NCI-H446 treated with DMSO at 0.1 percent for 48 hours (cell line): ENCODE data around the gene SIRT6.
"Not testable (repeated sequence)": the region's sequence is repeated elsewhere in the genome, so short reads cannot be mapped to it uniquely, and the experiment has no call there.

Source experiments
- DNase-seq: peaks from one replicate; lab custom pipeline; 2025; lab: John Stamatoyannopoulos, UW

The SIRT6 gene

DNA sequence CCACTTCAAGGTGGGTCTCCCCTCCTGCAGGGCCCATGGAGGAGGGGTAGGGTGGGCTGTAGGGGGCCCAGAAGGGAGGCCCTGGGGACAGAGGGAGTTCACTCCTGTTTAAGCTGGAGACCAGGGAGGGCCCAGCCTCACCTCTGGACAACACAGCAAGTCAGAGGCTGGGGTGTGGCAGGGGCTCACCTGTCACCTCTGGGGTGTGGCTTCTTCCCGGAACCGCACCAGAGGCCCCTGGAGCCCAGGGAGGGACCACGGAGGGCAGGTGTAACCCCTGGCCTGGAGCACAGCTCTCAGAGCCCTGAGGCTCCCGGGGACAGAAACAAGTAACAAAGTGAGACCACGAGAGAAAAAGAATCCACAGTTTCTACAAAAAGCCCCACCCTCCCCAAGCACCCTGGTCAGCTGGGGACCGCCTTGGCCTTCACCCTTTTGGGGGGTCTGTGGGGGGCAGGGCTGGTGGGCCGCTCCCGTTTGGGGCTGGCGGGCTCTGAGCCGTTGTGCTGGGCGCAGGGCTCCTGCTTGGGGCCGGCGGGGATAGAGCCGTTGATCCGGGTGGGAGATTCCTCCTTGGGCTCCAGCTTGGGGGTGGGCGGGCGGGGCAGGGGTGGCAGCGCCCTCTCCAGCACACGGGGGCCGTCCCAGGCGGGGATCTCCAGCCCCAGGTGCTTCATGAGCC lies 8.0 kb downstream of the SIRT6 start:
- DNase-seq: no peak

DNA sequence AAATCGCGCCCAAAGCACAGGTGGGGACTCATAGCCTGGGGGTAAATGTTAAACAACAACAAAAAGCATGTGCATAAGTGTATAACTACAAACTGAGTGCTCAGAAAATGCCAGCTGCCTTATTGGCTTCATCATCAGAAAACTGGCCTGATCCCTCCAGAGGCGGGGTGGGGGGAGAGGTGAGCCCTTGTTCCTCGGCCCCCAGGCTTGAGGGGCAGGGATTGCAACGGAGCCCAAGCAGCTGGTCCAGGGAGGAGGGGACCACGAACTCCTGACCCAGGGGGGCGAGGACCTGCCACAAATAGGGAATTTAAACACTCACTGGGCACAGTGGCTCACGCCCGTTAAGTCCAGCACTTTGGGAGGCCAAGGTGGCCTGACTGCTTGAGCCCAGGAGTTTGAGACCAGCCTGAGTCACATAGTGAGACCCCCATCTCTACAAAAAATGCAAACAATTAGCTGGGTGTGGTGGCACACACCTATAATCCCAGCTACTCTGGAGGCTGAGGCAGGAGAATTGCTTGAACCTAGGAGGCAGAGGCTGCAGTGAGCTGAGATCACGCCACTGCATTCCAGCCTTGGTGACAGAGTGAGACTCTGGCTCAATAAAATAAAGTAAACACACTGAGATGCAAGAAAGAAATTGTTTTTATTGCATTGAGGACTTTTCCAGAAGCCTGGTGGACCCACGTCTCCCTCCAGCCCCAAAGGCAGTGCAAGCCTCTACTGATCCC lies 8.7 kb downstream of the SIRT6 start:
- no peak for DNase-seq

DNA sequence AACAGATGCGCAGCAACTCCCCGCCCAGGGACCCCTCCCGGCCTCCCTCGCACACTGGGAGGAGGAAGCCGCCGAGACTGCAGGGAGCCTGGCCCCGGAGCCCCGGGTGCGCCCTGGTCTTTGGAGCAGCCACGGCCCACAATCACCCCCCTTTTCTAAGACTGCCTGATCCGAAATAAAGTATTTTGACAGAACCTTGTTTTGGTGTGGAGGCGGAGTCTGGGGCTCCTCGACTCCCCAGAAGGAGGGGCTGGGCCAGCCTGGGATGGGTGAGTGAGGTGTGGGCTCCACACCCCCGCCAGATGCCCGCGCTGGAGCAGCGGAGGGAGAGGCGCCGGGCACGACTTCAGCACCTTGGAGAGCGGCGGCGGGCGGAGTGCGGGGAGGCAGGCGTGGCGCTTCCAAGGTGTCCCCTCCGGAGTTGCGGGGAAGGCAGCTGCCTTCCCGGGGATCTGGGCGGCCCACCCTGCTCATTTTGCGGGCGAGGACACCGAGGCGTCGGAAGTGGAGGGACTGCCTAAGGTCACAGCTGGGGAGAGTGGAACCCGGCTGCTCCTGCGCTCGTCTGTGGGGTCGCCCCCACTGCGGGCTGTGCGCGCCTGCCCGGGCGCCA lies 9.4 kb downstream of the SIRT6 start:
- DNase-seq: no peak

DNA sequence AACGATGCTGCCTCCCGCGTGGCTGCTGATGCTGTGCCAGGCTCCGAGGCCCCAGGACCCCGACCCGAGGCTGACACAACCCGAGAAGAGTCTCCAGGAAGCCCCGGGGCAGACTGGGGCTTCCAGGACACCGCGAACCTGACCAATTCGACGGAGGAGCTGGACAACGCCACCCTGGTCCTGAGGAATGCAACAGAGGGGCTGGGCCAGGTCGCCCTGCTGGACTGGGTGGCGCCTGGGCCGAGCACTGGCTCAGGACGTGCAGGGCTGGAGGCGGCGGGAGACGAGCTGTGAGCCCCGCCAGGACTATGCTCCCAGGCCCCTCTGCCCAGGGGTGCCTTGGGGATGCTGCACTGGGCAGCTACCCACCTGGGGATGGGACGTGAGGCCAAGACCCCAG lies 10.7 kb downstream of the SIRT6 start:
- DNase-seq: no peak

DNA sequence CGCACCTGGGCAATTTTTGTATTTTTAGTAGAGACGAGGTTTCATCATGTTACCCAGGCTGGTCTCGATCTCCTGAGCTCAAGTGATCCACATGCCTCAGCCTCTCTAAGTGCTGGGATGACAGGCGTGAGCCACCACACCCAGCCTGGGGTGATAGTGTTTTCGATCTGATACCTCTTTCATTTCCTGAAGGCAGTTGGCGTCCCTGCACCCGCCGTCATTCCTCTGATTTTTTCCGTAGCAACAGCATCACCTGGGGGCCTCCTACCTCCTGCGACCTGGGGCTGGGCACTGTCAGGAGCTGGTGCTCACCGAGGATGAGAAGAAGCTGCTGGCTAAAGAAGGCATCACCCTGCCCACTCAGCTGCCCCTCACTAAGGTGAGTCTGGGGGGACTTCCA lies 18.1 kb downstream of the SIRT6 start:
- DNase-seq: no peak

DNA sequence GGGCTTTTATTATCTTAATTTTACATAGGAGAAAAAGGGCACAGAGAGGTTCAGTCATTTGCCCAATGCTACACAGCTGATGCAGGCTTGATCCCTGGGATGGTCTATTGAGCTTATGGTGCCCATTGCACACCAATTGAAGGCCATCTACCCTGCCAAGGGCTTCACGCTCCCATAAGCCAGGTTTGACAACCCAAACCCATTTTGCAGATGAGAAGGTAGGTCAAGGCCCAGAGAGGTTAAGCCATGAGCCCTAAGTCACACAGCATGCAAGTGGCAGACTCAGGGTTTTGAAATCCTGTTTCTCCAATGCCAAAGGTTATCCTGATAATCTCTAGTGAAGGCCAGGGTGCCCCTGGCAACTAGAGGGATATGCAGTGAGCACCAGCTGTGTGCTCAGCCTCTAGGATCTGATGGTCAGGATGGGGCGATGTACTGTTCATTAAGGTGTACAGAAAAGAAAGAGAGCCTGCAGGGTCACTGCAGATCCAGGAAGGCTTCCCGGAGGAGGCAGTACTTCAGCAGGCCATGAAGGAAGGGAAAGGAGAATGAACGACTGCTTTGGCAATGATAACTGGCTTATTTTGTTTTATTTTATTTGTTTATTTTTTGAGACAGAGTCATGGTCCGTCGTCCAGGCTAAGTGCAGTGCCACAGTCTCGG lies 20.8 kb downstream of the SIRT6 start:
- no peak for DNase-seq

DNA sequence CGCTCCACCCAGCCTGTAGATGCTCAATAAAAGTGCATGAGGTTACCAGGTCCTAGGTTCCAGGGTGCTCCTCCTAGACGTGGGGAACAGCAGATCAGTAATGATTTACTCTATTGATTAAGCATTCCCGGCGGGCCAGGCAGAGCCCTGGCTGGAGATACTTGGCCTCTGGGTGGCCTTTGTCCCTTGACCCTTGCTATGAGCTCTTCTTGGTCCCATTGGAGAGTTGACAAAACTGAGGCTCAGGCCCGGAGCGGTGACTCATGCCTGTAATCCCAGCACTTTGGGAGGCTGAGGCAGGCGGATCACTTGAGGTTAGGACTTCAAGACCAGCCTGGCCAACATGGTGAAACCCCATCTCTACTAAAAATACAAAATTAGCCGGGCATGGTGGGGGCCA lies 24.4 kb downstream of the SIRT6 start:
- not testable (repeated sequence) for DNase-seq

DNA sequence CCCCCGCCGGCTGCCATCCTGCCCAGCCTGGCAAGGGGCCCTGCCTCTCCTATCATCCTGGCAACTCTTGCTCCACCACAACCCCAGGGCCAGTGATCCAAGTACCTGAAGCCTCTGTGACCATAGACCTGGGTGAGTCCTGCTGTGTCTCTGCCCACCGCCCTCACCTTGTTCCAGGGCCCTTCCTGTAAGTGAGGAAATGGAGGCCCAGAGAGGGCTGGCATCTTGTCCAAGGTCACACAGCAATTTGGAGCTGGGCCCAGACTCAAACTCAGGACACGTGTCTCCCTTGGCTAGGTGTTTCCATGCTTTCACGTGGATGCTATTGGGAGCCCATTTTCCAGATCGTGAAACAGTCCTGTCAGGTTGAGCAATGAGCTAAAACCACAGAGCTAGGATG lies 25.2 kb downstream of the SIRT6 start:
- no peak for DNase-seq

DNA sequence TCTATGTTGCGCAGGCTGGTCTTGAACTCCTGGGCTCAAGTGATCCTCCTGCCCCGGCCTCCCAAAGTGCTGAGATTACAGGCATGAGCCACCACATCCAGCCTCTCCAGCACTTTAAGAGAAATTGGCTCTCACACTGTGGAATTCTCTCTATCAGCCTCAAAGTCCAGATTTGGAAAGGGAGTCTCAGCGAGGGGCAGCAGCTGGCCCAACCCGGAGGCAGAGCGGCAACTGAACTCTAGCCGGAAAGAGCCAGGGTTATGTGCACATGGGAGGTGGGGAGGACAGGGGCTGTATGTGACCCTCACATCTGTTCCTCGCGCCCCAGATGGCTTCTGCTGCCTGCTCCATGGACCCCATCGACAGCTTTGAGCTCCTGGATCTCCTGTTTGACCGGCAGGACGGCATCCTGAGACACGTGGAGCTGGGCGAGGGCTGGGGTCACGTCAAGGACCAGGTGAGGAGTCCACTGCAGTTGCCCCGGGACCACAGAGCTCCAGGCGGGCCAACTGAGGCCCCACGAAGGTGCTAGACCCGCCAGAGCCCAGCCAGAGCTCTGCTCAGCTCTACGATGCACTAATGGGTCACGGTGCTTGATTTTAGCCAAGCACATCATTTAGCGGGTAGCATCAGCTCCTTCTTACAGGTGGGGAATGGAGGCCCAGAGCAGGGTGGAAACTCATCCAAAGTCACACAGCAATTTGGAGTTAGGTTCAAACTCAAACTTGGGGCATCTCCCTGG lies 27.6 kb downstream of the SIRT6 start:
- no peak for DNase-seq

DNA sequence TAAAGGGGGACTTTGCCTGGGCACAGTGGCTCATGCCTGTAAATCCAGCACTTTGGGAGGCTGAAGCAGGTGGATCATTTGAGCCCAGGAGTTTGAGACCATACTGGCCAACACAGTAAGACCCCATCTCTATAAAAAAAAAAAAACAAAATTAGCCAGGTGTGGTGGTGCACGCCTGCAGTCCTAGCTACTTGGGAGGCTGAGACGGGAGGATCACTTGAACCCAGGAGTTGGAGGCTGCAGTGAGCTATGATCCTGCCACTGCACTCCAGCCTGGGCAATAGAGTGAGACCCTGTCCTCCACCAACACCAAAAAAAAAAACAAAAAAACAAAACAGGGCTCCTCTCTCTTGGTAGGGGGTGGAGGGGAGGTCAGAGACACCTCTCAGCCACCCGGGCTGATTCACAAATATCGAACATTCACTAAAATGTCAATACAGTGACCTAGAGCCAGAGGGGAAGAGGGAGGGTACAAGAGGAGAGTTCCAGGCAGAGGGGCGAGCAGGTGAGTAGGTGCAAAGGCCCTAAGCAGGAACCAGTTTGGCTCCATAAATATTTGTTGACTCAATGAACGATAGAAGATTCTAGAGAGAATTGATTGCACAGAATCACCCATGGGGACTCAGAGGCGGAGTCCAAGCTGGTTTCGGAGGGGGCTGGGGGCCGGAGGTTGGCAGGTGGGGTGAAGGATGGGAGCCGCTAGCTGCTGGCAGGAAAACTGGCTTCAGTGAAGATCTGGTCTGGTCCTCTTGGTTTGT lies 29.9 kb downstream of the SIRT6 start:
- DNase-seq: no peak

DNA sequence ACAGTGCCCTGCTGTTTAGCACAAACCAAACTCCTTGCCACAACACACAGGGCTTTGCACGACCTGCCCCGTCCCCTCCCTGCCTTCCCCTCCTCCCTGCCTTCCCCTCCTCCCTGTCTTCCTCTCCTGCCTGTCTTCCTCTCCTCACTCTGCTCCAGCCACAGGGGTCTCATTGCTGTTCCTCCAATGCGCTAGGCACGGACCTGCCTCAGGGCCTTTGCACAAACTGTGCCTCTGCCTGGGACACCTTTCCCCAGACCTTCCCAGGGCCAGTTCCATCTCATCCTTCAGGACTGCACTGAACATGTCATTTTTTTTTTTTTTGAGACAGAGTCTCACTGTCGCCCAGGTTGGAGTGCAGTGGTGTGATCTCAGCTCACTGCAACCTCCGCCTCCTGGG lies 30.7 kb downstream of the SIRT6 start:
- DNase-seq: no peak

DNA sequence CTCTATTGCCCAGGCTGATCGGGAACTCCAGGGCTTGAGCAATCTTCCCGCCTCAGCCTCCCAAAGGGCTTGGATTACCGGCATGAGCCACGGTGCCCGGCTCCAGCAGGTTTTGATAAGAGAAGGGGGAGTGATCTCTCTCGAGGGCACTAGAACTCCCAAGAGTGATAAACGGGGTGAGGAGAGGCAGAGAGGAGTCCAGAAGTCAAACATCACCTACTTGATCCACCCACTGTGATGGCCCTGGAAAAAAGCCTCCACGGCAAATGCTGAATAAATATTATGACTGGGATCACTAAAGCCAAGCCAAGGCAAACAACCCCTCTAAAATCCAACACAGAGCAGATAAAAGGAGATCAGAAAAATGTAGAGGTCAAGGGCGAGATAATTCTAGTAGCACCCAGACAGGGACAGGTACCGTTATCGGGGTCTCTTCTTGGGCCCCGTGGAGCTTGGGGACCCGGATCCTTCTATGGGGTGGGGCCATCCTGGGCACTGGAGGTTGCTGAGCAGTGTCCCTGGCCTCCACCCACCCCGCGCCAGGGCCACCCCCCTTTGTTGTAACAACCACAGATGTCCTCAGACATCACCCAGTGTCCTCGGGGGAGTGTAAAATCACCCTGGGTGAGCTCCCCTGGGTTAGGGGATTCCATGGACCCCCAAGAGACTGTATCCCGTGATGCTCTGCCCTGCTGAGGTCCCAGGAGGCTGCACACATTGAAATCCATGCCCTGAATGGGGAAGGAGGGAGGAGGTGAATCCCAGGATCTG lies 32.7 kb downstream of the SIRT6 start:
- DNase-seq: no peak

DNA sequence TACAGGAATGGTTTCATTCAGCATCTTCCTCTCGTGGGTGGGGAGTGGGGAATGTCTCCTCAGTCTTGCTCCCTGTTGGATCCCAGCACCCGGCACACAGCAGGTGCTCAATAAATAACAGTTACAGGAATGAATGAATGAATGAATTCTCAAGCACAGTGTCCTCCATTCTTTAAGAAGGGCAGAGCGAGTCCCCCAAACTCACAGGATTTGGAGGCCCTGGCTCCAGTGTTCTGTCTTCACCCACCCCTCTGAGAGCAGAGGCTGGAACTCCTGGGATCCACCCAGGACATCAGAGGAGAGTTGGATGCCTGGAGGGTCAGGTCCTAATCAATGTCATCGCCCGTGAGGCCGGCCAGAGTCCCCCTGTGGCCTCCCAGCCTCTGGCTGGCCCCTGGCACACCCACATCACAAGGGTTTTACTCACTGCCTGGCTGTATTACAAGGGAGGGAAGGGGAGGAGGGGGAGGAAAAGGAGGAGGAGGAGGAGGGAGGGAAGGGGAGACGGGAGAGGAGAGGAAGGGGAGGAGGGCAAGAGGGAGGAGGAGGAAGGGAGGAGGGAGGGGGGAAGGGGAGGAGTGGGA lies 37.6 kb downstream of the SIRT6 start:
- no peak for DNase-seq

DNA sequence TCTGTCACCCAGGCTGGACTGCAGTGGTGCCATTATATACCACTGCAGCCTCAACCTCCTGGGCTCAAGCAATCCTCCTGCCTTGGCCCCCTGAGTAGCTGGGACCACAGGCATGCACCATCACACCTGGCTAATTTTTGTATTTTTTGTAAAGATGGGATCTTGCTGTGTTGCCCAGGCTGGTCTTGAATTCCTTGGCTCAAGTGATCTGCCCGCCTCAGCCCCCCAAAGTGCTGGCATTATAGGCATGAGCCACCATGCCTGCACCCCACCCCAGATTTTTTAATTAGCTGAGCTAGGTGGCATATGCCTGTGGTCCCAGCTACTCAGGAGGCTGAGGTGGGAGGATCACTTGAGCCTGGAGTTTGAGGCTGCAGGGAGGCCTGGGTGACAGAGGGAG lies 39.4 kb downstream of the SIRT6 start:
- not testable (repeated sequence) for DNase-seq

DNA sequence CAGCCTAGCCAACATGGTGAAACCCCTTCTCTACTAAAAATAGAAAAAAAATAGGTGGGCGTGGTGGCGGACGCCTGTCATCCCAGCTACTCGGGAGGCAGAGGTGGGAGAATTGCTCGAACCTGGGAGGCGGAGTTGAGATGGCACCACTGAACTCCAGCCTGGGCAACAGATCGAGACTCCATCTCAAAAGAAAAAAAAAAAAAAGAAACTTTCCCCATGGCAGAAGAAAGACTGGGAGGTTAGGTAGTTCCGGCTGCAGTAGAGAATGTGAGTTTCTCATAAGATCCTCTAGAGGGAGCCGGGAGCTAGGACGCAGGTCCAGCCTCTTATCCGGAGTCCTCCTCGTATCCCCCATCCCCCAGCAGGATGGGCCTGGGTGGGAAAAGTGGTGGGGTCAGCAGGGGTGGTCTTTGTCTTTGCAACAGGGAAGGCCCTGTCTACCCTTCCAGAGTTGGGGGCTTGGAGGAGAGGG lies 42.1 kb downstream of the SIRT6 start:
- peak; percentile 55 for DNase-seq

DNA sequence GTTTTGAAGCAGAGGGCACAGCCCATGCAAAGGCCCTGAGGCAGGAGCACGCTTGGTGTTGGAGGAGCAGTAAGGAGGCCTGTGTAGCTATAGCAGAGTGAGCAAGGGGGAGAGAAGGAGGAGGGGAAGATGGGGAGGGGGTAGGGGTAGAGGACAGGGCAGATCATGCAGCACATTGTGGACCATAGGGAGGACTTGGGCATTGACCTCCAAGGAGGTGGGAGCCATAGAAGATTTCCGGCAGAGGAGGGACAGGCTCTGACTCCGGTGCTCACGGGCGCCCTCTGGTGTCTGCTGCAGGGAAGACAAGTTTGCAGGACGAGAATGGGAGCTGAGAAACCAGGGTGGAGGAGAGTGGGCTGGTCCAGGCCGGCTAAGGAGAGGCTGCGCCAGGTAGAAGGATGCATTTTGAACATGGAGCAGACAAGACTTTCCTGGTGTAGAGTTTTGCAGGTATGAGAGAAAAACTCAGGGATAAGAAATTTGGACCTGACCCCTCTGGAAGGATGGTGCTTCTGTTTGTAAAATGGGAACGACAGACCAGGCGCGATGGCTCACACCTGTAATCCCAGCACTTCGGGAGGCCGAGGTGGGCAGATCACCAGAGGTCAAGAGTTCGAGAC lies 42.6 kb downstream of the SIRT6 start:
- DNase-seq: no peak

DNA sequence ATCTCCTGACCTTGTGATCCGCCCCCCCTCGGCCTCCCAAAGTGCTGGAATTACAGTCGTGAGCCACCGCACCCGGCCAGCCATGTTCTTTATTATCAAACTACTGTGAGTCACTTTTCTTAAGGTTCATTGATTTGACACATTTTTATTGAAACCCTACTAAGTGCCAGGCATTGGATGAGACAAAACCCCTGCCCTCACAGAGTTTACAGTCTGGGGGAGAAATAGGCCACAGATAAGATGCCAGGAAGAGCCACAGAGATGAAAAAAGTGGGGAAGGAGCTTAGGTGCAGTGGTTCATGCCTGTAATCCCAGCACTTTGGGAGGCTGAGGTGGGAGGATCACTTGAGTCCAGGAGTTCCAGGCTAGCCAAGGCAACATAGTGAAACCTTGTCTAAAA lies 43.9 kb downstream of the SIRT6 start:
- DNase-seq: no peak

DNA sequence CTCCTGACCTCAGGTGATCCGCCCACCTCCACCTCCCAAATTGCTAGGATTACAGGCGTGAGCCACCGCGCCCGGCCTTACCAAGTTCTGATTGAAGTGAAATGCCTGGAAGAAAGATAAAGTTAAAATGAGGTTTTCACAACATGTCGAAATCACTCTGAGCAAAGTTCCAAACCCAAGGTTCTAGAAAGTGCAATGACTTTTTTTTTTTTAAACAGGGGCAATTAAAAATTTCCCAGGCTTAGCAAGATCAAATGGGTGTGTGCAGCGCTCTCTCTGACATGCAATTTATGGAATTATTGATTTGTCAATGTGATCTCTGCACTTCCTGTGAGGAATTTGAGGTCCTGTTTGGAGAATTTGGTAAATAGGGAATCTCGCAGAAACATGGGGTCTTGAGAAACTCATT lies 45.7 kb downstream of the SIRT6 start:
- DNase-seq: no peak

DNA sequence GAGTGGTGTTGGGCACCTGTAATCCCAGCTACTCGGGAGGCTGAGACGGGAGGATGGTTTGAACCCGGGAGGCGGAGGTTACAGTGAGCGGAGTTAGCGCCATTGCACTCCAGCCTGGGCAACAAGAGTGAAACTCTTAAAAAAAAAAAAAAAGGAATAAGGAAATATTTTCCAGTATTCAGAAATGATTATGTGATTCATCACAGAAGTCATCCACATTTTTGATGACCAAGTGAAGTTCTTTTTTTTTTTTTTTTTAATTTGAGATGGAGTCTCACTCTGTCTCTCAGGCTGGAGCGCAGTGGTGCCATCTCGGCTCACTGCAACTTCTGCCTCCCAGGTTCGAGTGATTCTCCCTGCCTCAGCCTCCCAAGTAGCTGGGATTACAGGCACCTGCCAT lies 47.0 kb downstream of the SIRT6 start:
- not testable (repeated sequence) for DNase-seq

DNA sequence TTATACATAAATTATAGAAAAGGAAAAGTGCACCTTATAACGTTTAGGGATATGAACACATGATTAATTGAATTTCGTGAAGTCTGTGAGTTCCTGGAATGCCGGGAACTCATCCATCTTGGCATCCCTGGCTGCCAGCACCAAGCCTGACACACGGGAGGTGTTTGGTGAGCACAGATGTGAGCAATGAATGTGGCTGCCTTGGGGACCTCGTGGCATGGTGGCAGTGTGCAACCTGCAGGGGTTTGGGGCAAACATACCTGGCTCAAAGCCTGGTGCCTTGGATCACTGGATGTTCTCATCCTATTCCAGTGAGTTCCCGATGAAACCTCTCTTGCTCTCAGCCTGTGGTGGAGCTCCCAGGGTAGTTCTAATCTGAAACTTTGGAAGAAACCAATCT lies 48.0 kb downstream of the SIRT6 start:
- DNase-seq: no peak
